ENCODE results near the gene ZBTB16.

- TF ChIP-seq CTCF (IDR thresholded peaks at IDR 0.05) = no peak
- no peak for TF ChIP-seq POLR2A (IDR thresholded peaks at IDR 0.05)
Measured at GRCh38 chr11:114122686-114123085, 63.2 kb downstream of the ZBTB16 start.

All from adrenal gland (tissue), 5 donors.